Osteocyte (in vitro differentiated cells): Measurements from ENCODE around the gene ATG5. TPM values are rescaled to one million over a fixed set of nuclear protein-coding genes. Genes with fewer than 3 reads are reported as not detected.

Source experiments
- DNase-seq: peaks from one replicate; pipeline ENCODE4 v3.0.0; 2021; ENCODE audit warnings: mixed read lengths; ENCODE audit not compliant: unreplicated experiment; ENCODE audit errors: extremely low spot score
- H3K27ac Mint-ChIP-seq: one replicate; pipeline ENCODE4 v1.8.0; 2021; ENCODE audit warnings: mild to moderate bottlenecking, mixed read lengths; ENCODE audit not compliant: unreplicated experiment
- H3K27me3 Mint-ChIP-seq: one replicate; pipeline ENCODE4 v1.8.0; 2021; ENCODE audit warnings: mixed read lengths; ENCODE audit not compliant: unreplicated experiment
- H3K36me3 Mint-ChIP-seq: one replicate; pipeline ENCODE4 v1.8.0; 2021; ENCODE audit warnings: mixed read lengths; ENCODE audit not compliant: unreplicated experiment
- H3K4me1 Mint-ChIP-seq: one replicate; pipeline ENCODE4 v1.8.0; 2021; ENCODE audit warnings: mixed read lengths; ENCODE audit not compliant: unreplicated experiment
- H3K4me3 Mint-ChIP-seq: one replicate; pipeline ENCODE4 v1.8.0; 2021; ENCODE audit warnings: mild to moderate bottlenecking, moderate library complexity, mixed read lengths; ENCODE audit not compliant: unreplicated experiment
- H3K9me3 Mint-ChIP-seq: one replicate; pipeline ENCODE4 v1.8.0; 2021; ENCODE audit warnings: mixed read lengths; ENCODE audit not compliant: unreplicated experiment
- total RNA-seq: library from RNA; stranded (reverse); gene quantifications from 2 replicates; pipeline ENCODE4 v1.2.1, GENCODE V29; 2021
- TF ChIP-seq, protein P1 (sequence below): fragments of 200-600 bp; sonication (generic); IDR thresholded peaks from 2 replicates; pipeline ENCODE4 v1.5.0; 2021; ENCODE audit warnings: antibody characterized with exemption, mild to moderate bottlenecking, moderate library complexity

The ATG5 gene
- total RNA-seq, 1 donor from 2014 or later = 26.0 TPM

DNA sequence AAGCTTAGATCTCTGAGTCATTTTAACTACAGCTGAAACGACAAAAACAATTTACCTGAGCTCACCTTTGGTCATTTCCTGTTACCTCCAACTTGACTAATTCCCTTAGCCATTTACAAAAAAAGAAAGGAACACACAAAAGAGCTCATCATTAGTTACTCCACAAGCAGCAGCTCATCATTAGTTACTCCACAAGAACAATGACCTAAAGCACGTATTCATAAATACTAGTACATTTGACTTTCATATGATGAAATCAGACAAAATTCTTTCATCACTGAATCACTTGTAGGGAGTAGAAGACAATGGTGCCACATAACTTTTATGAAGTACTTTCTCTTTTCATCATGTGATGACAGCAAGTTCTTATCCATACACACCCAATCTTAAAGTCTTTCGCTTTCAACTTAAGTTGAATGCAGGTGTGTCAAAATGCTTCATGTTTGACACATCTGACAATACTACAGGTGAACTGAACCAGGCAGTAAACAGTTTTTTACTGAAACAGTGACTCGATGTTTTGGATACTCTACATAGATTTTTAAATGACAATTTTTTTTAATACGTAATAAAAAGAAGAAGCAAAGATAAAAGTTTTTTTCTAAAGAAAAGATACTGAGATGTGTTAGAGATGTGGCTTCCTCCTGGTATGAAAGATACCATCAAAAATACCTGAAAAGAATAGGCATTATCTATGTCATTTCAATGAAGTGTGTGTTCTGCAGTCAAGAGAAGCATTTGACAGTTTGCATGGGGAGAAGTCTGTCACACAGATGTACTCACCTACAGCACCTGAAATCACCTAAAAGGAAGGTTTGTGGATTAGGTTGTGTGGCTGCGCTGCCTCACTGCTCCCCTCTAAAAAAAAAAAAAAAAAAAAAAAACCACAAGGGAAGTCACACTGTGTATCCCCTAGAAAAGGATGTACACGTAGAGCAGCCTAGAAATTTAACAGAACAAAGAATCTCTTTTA is 130.3 kb downstream of the ATG5 start:
- Mint-ChIP-seq H3K4me1 (peaks cover 11% of the 10 kb centered on the region), H3K27ac (no peak overlapping the region), H3K36me3 (peaks cover 19% of the 10 kb centered on the region), H3K9me3 (no peaks in the 10 kb centered on the region), H3K4me3 (no peak overlapping the region), H3K27me3 (no peaks in the 10 kb centered on the region)
- DNase-seq = no peak
- TF ChIP-seq, protein P1, sequence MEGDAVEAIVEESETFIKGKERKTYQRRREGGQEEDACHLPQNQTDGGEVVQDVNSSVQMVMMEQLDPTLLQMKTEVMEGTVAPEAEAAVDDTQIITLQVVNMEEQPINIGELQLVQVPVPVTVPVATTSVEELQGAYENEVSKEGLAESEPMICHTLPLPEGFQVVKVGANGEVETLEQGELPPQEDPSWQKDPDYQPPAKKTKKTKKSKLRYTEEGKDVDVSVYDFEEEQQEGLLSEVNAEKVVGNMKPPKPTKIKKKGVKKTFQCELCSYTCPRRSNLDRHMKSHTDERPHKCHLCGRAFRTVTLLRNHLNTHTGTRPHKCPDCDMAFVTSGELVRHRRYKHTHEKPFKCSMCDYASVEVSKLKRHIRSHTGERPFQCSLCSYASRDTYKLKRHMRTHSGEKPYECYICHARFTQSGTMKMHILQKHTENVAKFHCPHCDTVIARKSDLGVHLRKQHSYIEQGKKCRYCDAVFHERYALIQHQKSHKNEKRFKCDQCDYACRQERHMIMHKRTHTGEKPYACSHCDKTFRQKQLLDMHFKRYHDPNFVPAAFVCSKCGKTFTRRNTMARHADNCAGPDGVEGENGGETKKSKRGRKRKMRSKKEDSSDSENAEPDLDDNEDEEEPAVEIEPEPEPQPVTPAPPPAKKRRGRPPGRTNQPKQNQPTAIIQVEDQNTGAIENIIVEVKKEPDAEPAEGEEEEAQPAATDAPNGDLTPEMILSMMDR = no peak

- H3K36me3 Mint-ChIP-seq = peaks cover 19% of the 10 kb centered on the region
- DNase-seq = no peak
- TF ChIP-seq, protein P1 = no peak
- H3K4me3 Mint-ChIP-seq = no peak overlapping the region
- H3K27me3 Mint-ChIP-seq = no peaks in the 10 kb centered on the region
- H3K27ac Mint-ChIP-seq = no peak overlapping the region
- H3K4me1 Mint-ChIP-seq = peaks cover under 1% of the 10 kb centered on the region
- no peaks in the 10 kb centered on the region for H3K9me3 Mint-ChIP-seq
Observed at GRCh38 chr6:106192824-106193223, 132.7 kb downstream of the ATG5 start.

DNA sequence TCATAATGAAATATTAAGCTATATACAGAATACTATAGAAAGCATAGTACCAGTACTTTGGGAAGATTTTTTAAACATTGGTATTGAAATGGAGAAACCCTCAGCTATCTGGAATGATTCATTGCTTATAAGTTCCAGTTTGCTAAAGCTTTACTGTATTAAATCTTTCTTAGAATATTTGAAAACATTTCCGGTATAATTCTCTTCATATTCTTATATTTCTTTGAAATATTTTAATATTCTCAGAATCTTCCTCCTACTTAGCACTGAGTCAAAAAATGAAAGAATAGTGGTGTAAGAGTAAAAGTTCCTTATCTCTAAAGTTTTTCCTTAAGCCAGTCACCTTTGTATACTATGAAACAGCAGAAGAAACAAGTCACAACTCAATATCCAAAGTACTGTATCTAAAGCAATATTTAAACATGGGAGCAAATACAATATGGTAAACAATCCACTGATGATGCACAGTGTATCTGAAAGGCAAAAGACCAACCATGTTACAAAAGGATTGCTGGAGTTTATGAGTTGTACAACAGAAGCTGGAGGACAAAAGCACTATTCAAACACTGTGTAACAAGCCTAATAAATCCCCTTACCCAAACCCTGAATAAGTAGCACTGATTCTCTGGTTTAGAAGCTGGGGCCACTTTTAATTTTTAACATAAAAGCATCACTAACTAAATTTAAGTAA is 137.3 kb downstream of the ATG5 start:
- no peaks in the 10 kb centered on the region for H3K9me3 Mint-ChIP-seq
- no peak for DNase-seq
- no peaks in the 10 kb centered on the region for H3K27me3 Mint-ChIP-seq
- H3K36me3 Mint-ChIP-seq = peaks cover 10% of the 10 kb centered on the region
- TF ChIP-seq, protein P1 = no peak
- peaks cover 6% of the 10 kb centered on the region for H3K4me1 Mint-ChIP-seq
- no peak overlapping the region for H3K27ac Mint-ChIP-seq
- H3K4me3 Mint-ChIP-seq = no peak overlapping the region

DNA sequence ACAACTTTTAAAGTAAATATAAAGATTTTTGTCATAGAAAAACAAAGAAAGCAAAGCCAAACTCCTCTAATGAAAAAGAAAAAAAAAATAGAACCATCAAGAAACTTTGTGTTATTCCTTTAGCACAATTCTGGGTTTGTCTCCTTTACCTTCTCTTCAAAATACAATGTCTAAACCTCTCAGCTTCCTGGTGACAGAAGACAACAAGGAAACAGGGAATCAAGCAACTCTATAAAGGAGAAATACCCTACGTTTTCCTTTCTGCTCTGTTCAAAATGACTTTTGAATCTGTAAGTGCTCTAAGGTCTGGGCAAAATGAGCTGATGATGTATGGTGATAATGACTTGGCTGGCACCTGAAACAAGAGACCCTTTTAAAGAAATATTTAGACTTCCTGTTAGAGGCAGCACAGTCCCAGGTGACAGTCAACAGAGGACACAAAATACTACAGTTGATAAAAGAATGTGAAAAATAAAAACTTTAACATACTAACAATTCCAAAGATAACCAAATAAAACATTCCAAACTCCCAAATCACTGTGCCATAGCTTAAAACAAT is 138.1 kb downstream of the ATG5 start:
- Mint-ChIP-seq H3K9me3 (no peaks in the 10 kb centered on the region), H3K27me3 (no peaks in the 10 kb centered on the region), H3K4me1 (peaks cover 11% of the 10 kb centered on the region), H3K4me3 (no peak overlapping the region), H3K27ac (no peak overlapping the region), H3K36me3 (peaks cover 9% of the 10 kb centered on the region)
- TF ChIP-seq, protein P1 = no peak
- DNase-seq = no peak

GRCh38 chr6:106186714-106187113 is 138.8 kb downstream of the ATG5 start:
- no peak overlapping the region for H3K4me3 Mint-ChIP-seq
- TF ChIP-seq, protein P1 = no peak
- peaks cover 9% of the 10 kb centered on the region for H3K36me3 Mint-ChIP-seq
- no peaks in the 10 kb centered on the region for H3K27me3 Mint-ChIP-seq
- peaks cover 18% of the 10 kb centered on the region for H3K4me1 Mint-ChIP-seq
- DNase-seq = no peak
- no peak overlapping the region for H3K27ac Mint-ChIP-seq
- H3K9me3 Mint-ChIP-seq = no peaks in the 10 kb centered on the region
